ENCODE results near the gene RAB19. TPM values are rescaled to one million over a fixed set of nuclear protein-coding genes. Genes with fewer than 3 reads are reported as not detected.

The RAB19 gene
- total and polyA plus RNA-seq, 2 of the 8 experiments (the other 6 are each of a cell fraction or from before 2014, with no cell fraction given) = 9.8 to 11.0 TPM

DNA sequence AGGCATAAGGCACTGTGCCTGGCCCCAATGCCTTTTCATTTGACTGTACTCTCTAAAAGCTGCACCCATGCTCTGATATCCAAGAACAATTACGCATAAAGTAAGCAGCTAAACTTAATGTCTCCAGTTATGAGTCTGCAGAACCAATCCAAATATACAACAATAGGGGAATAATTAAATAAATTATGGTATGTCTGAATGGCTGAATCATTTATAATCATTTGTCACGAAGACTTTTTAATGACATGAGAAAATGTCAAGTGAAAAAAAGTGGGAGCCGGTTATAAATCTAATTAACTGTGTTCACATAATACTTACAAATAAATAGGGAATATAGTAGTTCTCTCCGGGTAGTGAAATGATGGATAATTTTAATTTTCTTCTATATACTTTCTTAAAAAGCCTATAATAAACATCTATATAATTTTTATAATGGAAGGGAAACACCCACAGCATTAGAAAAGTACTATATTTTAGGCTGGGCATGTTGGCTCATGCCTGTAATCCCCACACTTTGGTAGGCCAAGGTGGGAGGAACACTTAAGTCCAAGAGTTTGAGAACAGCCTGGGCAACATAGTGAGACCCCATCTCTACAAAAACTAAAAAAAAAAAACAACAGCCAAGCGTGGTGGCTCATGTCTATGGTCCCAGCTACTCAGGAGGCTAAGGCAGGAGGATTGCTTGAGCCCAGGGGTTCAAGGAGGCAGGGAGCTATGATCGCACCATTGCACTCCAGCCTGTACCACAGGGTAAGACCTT lies 19.7 kb upstream of the RAB19 start:
- POLR2A ChIA-PET (ENCODE audit: partially characterized antibody) = interaction anchor here (0.9 to 1.5 kb wide), 2 partner anchors 8 to 67 kb away, joined by 3 read pairs; no protein-coding TSS in a partner anchor
- no peak for FAIRE-seq
- no peak for TF ChIP-seq RNF2 (IDR thresholded peaks at IDR 0.05; ENCODE audit: borderline replicate concordance, low read depth, low read length, missing control alignments, poor library complexity, severe bottlenecking)

More for the DNA sequence above, 19.7 kb upstream of the RAB19 start:
- H2AK5ac ChIP-seq (ENCODE audit: low read depth, low read length) = no peak overlapping the region
- no peak overlapping the region for H2BK15ac ChIP-seq (ENCODE audit: low read length)
- no peak overlapping the region for H3K9ac ChIP-seq (replicated peaks in 1 of 4; ENCODE audit: extremely low read depth in 1 of 4, low read depth in 3 of 4, low read length in 3 of 4)
- H4K91ac ChIP-seq (replicated peaks; ENCODE audit: insufficient read length, low read length) = no peak overlapping the region
- H3K18ac ChIP-seq (ENCODE audit: extremely low read depth, low read length) = no peak overlapping the region
- 90% methylated on average over 6 of the region's 6 CpGs; no CpG with 5 or more reads in 1 of the 2 experiments for WGBS, 2 experiments (ENCODE audit: extremely low coverage in 1 of 2, insufficient coverage in 1 of 2, insufficient read length in 1 of 2, insufficient replicate concordance in 2 of 2, low coverage in 1 of 2, low lambda C conversion rate in 2 of 2, missing lambda C conversion rate in 1 of 2)
- H4K8ac ChIP-seq (ENCODE audit: extremely low read depth, insufficient read depth, low read length) = no peak overlapping the region
- H2BK20ac ChIP-seq (ENCODE audit: low read length) = no peak overlapping the region
- H2BK12ac ChIP-seq (ENCODE audit: low read depth, low read length) = no peak overlapping the region
- H3K4me1 ChIP-seq (replicated peaks in 1 of 4; ENCODE audit: control insufficient read depth in 3 of 4, insufficient read depth in 4 of 4, low read length in 3 of 4) = 0 out of 7 replicates have a peak, but pooled peaks cover 0 to under 1% (median 0%) of the 10 kb centered on the region in 4 experiments
- H3K79me1 ChIP-seq (ENCODE audit: low read depth, low read length) = no peaks in the 10 kb centered on the region
- H3K27ac ChIP-seq (ENCODE audit: low read depth, low read length) = no peak overlapping the region
- H3K79me2 ChIP-seq (ENCODE audit: control insufficient read depth in 1 of 2, insufficient read depth in 2 of 2, low read length in 2 of 2) = peaks cover 3 to 51% of the 10 kb centered on the region in 2 experiments; a peak in 3 of 4 replicates
- no peak overlapping the region for H2AFZ ChIP-seq (ENCODE audit: low read length)
- H2BK5ac ChIP-seq (ENCODE audit: low read depth, low read length) = no peak overlapping the region
- H3K36me3 ChIP-seq (ENCODE audit: control insufficient read depth in 2 of 4, insufficient read depth in 4 of 4, low read length in 3 of 4) = peaks cover 6 to 30% (median 17%) of the 10 kb centered on the region in 4 experiments
- H4K20me1 ChIP-seq (replicated peaks in 1 of 2; ENCODE audit: control insufficient read depth in 1 of 2, insufficient read depth in 2 of 2, low read length in 2 of 2) = peaks cover 3 to 4% of the 10 kb centered on the region in 2 experiments
- CTCF ChIA-PET (ENCODE audit: partially characterized antibody) = interaction anchor here (0.5 to 4.3 kb wide), 10 partner anchors 9 to 263 kb away, joined by 3 to 19 read pairs (median 3); no protein-coding TSS in a partner anchor
- H3K9me3 ChIP-seq (ENCODE audit: insufficient read depth in 2 of 2, low read depth in 1 of 2, low read length in 1 of 2) = no peaks in the 10 kb centered on the region
- H3K56ac ChIP-seq (replicated peaks; ENCODE audit: insufficient read length, low read depth, low read length) = peak overlapping the region; percentile 44
- no peak overlapping the region for H3K4me3 ChIP-seq (ENCODE audit: extremely low read depth in 1 of 4, insufficient read depth in 2 of 4, low read depth in 3 of 4, low read length in 4 of 4)
- no peak overlapping the region for H3K23ac ChIP-seq (ENCODE audit: insufficient read length)
- no peaks in the 10 kb centered on the region for H3K27me3 ChIP-seq (replicated peaks in 1 of 4; ENCODE audit: control insufficient read depth in 3 of 4, extremely low read depth in 1 of 4, insufficient read depth in 3 of 4, low read length in 3 of 4)
- no peaks in the 10 kb centered on the region for H3K23me2 ChIP-seq (ENCODE audit: low read depth, low read length)
- H3K4ac ChIP-seq (replicated peaks; ENCODE audit: insufficient read length, low read depth, low read length) = no peak overlapping the region
- DNase-seq (ENCODE audit: low read depth in 1 of 2, low spot score in 2 of 2) = no peak
- no peak overlapping the region for H3K4me2 ChIP-seq (ENCODE audit: insufficient read depth in 1 of 2, low read depth in 2 of 2, low read length in 2 of 2)
- no peak overlapping the region for H2BK120ac ChIP-seq (replicated peaks; ENCODE audit: low read depth, low read length)
- H4K5ac ChIP-seq (ENCODE audit: insufficient read length, low read depth, low read length) = no peak overlapping the region
- no peak overlapping the region for H3K14ac ChIP-seq (ENCODE audit: insufficient read length)

All from H1 (cell line).